ENCODE results near the gene KRT85. TPM values are rescaled to one million over a fixed set of nuclear protein-coding genes. Genes with fewer than 3 reads are reported as not detected.

KRT85 gene
- total RNA-seq, 2 donors from 2014 or later, result not detected

GRCh38 chr12:52360106-52360662, 7.1 kb downstream of the KRT85 start:
- TF ChIP-seq POLR2A (IDR thresholded peaks at IDR 0.05), result no peak
- TF ChIP-seq CTCF (IDR thresholded peaks at IDR 0.05), result no peak
- H3K27me3 ChIP-seq, result no peaks in the 10 kb centered on the region
- H3K9me3 ChIP-seq, result no peaks in the 10 kb centered on the region
- H3K36me3 ChIP-seq (replicated peaks in 1 of 2; ENCODE audit: insufficient read depth in 1 of 2, low read depth in 2 of 2), result no peaks in the 10 kb centered on the region
- WGBS, 2 donors, result 79 to 88% methylated on average over 7 of the region's 7 CpGs
- DNase-seq (no peak), ATAC-seq (no peak)
- H3K4me3 ChIP-seq, result no peak overlapping the region
- intact Hi-C loops (cut with DNase I), result no loop called here
- H3K4me1 ChIP-seq, result no peaks in the 10 kb centered on the region
- H3K27ac ChIP-seq, result no peak overlapping the region

- H3K9me3 ChIP-seq, result no peaks in the 10 kb centered on the region
These were observed 7.6 kb downstream of the KRT85 start for GRCh38 chr12:52359621-52360061.

GRCh38 chr12:52358575-52359350, 8.5 kb downstream of the KRT85 start:
- no peak for ATAC-seq
- H3K9me3 ChIP-seq, result no peaks in the 10 kb centered on the region
- no peaks in the 10 kb centered on the region for H3K36me3 ChIP-seq (replicated peaks in 1 of 2; ENCODE audit: insufficient read depth in 1 of 2, low read depth in 2 of 2)
- 75 to 81% methylated on average over 5 of the region's 5 CpGs for WGBS, 2 donors
- no peak for DNase-seq
- H3K4me3 ChIP-seq, result no peak overlapping the region
- H3K27me3 ChIP-seq, result no peaks in the 10 kb centered on the region
- TF ChIP-seq POLR2A (IDR thresholded peaks at IDR 0.05) (no peak), CTCF (IDR thresholded peaks at IDR 0.05) (no peak)
- H3K4me1 ChIP-seq, result no peaks in the 10 kb centered on the region
- intact Hi-C loops (cut with DNase I), result no loop called here
- H3K27ac ChIP-seq, result no peak overlapping the region

More at GRCh38 chr12:52359621-52360061, 7.6 kb downstream of the KRT85 start:
- H3K27ac ChIP-seq, result no peak overlapping the region
- intact Hi-C loops (cut with DNase I), result no loop called here
- H3K27me3 ChIP-seq, result no peaks in the 10 kb centered on the region
- 79 to 82% methylated on average over 5 of the region's 5 CpGs for WGBS, 2 donors
- TF ChIP-seq CTCF (IDR thresholded peaks at IDR 0.05) (no peak), POLR2A (IDR thresholded peaks at IDR 0.05) (no peak)
- DNase-seq (no peak), ATAC-seq (no peak)
- no peaks in the 10 kb centered on the region for H3K36me3 ChIP-seq (replicated peaks in 1 of 2; ENCODE audit: insufficient read depth in 1 of 2, low read depth in 2 of 2)
- H3K4me3 ChIP-seq, result no peak overlapping the region
- no peaks in the 10 kb centered on the region for H3K4me1 ChIP-seq

GRCh38 chr12:52356762-52357580, 10.3 kb downstream of the KRT85 start:
- DNase-seq (no peak), ATAC-seq (no peak)
- H3K9me3 ChIP-seq, result no peaks in the 10 kb centered on the region
- H3K36me3 ChIP-seq (replicated peaks in 1 of 2; ENCODE audit: insufficient read depth in 1 of 2, low read depth in 2 of 2), result no peaks in the 10 kb centered on the region
- H3K27ac ChIP-seq, result no peak overlapping the region
- 86% methylated on average over 18 to 20 of the region's 20 CpGs for WGBS, 2 donors
- TF ChIP-seq CTCF (IDR thresholded peaks at IDR 0.05), result no peak
- no peak for TF ChIP-seq POLR2A (IDR thresholded peaks at IDR 0.05)
- H3K4me3 ChIP-seq, result no peak overlapping the region
- no peaks in the 10 kb centered on the region for H3K4me1 ChIP-seq
- no peaks in the 10 kb centered on the region for H3K27me3 ChIP-seq
- intact Hi-C loops (cut with DNase I), result no loop called here
